Body of pancreas (tissue), 4 donors: ENCODE data around the gene CFH.

Source experiments
- POLR2A ChIP-seq, 3 donors: fragments of 450-650 bp; IDR thresholded peaks; one replicate each; pipeline ENCODE4 v1.6.1; 2016; ENCODE audit warnings: antibody characterized with exemption in 3 of 3, mild to moderate bottlenecking in 2 of 3
- TF ChIP-seq, protein P1 (sequence below), 7 experiments: fragments of 450-650 bp in 4 of 7; fragments of 200-600 bp in 3 of 7; sonication (generic) in 3 of 7; IDR thresholded peaks; one replicate each; pipeline ENCODE4 v1.5.1; 2016 to 2019; ENCODE audit warnings: antibody characterized with exemption in 7 of 7

GRCh38 chr1:196734006-196734405, 82.2 kb downstream of the CFH start:
- TF ChIP-seq, protein P1, sequence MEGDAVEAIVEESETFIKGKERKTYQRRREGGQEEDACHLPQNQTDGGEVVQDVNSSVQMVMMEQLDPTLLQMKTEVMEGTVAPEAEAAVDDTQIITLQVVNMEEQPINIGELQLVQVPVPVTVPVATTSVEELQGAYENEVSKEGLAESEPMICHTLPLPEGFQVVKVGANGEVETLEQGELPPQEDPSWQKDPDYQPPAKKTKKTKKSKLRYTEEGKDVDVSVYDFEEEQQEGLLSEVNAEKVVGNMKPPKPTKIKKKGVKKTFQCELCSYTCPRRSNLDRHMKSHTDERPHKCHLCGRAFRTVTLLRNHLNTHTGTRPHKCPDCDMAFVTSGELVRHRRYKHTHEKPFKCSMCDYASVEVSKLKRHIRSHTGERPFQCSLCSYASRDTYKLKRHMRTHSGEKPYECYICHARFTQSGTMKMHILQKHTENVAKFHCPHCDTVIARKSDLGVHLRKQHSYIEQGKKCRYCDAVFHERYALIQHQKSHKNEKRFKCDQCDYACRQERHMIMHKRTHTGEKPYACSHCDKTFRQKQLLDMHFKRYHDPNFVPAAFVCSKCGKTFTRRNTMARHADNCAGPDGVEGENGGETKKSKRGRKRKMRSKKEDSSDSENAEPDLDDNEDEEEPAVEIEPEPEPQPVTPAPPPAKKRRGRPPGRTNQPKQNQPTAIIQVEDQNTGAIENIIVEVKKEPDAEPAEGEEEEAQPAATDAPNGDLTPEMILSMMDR (IDR thresholded peaks at IDR 0.05): no peak
- no peak for TF ChIP-seq POLR2A (IDR thresholded peaks at IDR 0.05)
